ENCODE data around the gene LAMTOR5.
"Not testable (repeated sequence)": the region's sequence is repeated elsewhere in the genome, so short reads cannot be mapped to it uniquely, and the experiment has no call there.

The LAMTOR5 gene

GRCh38 chr1:110436635-110437034, 29.1 kb upstream of the LAMTOR5 start:
- H3K4me3 Mint-ChIP-seq = no peak overlapping the region
- H3K27ac Mint-ChIP-seq = no peak overlapping the region
- no peaks in the 10 kb centered on the region for H3K27me3 Mint-ChIP-seq
- no peaks in the 10 kb centered on the region for H3K4me1 Mint-ChIP-seq
- no peaks in the 10 kb centered on the region for H3K9me3 Mint-ChIP-seq
- H3K36me3 Mint-ChIP-seq = no peaks in the 10 kb centered on the region

- no peaks in the 10 kb centered on the region for H3K36me3 Mint-ChIP-seq
- no peaks in the 10 kb centered on the region for H3K9me3 Mint-ChIP-seq
- H3K4me1 Mint-ChIP-seq = no peaks in the 10 kb centered on the region
- H3K4me3 Mint-ChIP-seq = no peak overlapping the region
- H3K27me3 Mint-ChIP-seq = no peaks in the 10 kb centered on the region
- H3K27ac Mint-ChIP-seq = no peak overlapping the region
Observed at GRCh38 chr1:110434946-110435345, 27.5 kb upstream of the LAMTOR5 start.

GRCh38 chr1:110433803-110434202, 26.3 kb upstream of the LAMTOR5 start:
- H3K36me3 Mint-ChIP-seq = no peaks in the 10 kb centered on the region
- H3K9me3 Mint-ChIP-seq = no peaks in the 10 kb centered on the region
- no peaks in the 10 kb centered on the region for H3K4me1 Mint-ChIP-seq
- H3K27ac Mint-ChIP-seq = no peak overlapping the region
- H3K4me3 Mint-ChIP-seq = no peak overlapping the region
- no peaks in the 10 kb centered on the region for H3K27me3 Mint-ChIP-seq

GRCh38 chr1:110433213-110433612, 25.7 kb upstream of the LAMTOR5 start:
- H3K4me1 Mint-ChIP-seq = no peaks in the 10 kb centered on the region
- H3K9me3 Mint-ChIP-seq = no peaks in the 10 kb centered on the region
- H3K27me3 Mint-ChIP-seq = no peaks in the 10 kb centered on the region
- no peak overlapping the region for H3K27ac Mint-ChIP-seq
- no peaks in the 10 kb centered on the region for H3K36me3 Mint-ChIP-seq
- H3K4me3 Mint-ChIP-seq = no peak overlapping the region

- no peak overlapping the region for H3K27ac Mint-ChIP-seq
- H3K4me3 Mint-ChIP-seq = no peak overlapping the region
- no peaks in the 10 kb centered on the region for H3K4me1 Mint-ChIP-seq
- H3K27me3 Mint-ChIP-seq = no peaks in the 10 kb centered on the region
- no peaks in the 10 kb centered on the region for H3K9me3 Mint-ChIP-seq
- no peaks in the 10 kb centered on the region for H3K36me3 Mint-ChIP-seq
Observed at GRCh38 chr1:110430901-110431300, 23.4 kb upstream of the LAMTOR5 start.

GRCh38 chr1:110430366-110430765, 22.9 kb upstream of the LAMTOR5 start:
- Mint-ChIP-seq H3K27ac (no peak overlapping the region), H3K36me3 (no peaks in the 10 kb centered on the region), H3K4me3 (no peak overlapping the region), H3K4me1 (no peaks in the 10 kb centered on the region), H3K9me3 (no peaks in the 10 kb centered on the region), H3K27me3 (no peaks in the 10 kb centered on the region)

GRCh38 chr1:110428946-110429345, 21.5 kb upstream of the LAMTOR5 start:
- Mint-ChIP-seq H3K27ac (no peak overlapping the region), H3K27me3 (no peaks in the 10 kb centered on the region), H3K36me3 (no peaks in the 10 kb centered on the region), H3K4me3 (no peak overlapping the region), H3K9me3 (no peaks in the 10 kb centered on the region), H3K4me1 (no peaks in the 10 kb centered on the region)

GRCh38 chr1:110426854-110427253, 19.4 kb upstream of the LAMTOR5 start:
- no peaks in the 10 kb centered on the region for H3K9me3 Mint-ChIP-seq
- no peaks in the 10 kb centered on the region for H3K27me3 Mint-ChIP-seq
- no peaks in the 10 kb centered on the region for H3K36me3 Mint-ChIP-seq
- no peak overlapping the region for H3K4me3 Mint-ChIP-seq
- no peaks in the 10 kb centered on the region for H3K4me1 Mint-ChIP-seq
- H3K27ac Mint-ChIP-seq = no peak overlapping the region

- no peaks in the 10 kb centered on the region for H3K36me3 Mint-ChIP-seq
- no peak overlapping the region for H3K4me3 Mint-ChIP-seq
- H3K4me1 Mint-ChIP-seq = no peaks in the 10 kb centered on the region
- H3K9me3 Mint-ChIP-seq = no peaks in the 10 kb centered on the region
- no peaks in the 10 kb centered on the region for H3K27me3 Mint-ChIP-seq
- no peak overlapping the region for H3K27ac Mint-ChIP-seq
Observed at GRCh38 chr1:110425612-110426152, 18.2 kb upstream of the LAMTOR5 start.

- no peak overlapping the region for H3K4me3 Mint-ChIP-seq
- H3K27ac Mint-ChIP-seq = no peak overlapping the region
- H3K4me1 Mint-ChIP-seq = no peaks in the 10 kb centered on the region
- H3K9me3 Mint-ChIP-seq = no peaks in the 10 kb centered on the region
- no peaks in the 10 kb centered on the region for H3K36me3 Mint-ChIP-seq
- no peaks in the 10 kb centered on the region for H3K27me3 Mint-ChIP-seq
Observed at GRCh38 chr1:110424699-110425611, 17.5 kb upstream of the LAMTOR5 start.

GRCh38 chr1:110420874-110421793, 13.6 kb upstream of the LAMTOR5 start:
- Mint-ChIP-seq H3K9me3 (no peaks in the 10 kb centered on the region), H3K4me1 (no peaks in the 10 kb centered on the region)

GRCh38 chr1:110420023-110420662, 12.6 kb upstream of the LAMTOR5 start:
- H3K4me3 Mint-ChIP-seq = no peak overlapping the region
- H3K27ac Mint-ChIP-seq = no peak overlapping the region
- no peaks in the 10 kb centered on the region for H3K36me3 Mint-ChIP-seq
- H3K27me3 Mint-ChIP-seq = no peaks in the 10 kb centered on the region
- no peaks in the 10 kb centered on the region for H3K9me3 Mint-ChIP-seq
- no peaks in the 10 kb centered on the region for H3K4me1 Mint-ChIP-seq

More at GRCh38 chr1:110420874-110421793, 13.6 kb upstream of the LAMTOR5 start:
- H3K4me3 Mint-ChIP-seq = no peak overlapping the region
- no peaks in the 10 kb centered on the region for H3K27me3 Mint-ChIP-seq
- H3K36me3 Mint-ChIP-seq = no peaks in the 10 kb centered on the region
- no peak overlapping the region for H3K27ac Mint-ChIP-seq

GRCh38 chr1:110418729-110419128, 11.2 kb upstream of the LAMTOR5 start:
- H3K4me3 Mint-ChIP-seq = no peak overlapping the region

GRCh38 chr1:110413045-110413444, 5.6 kb upstream of the LAMTOR5 start:
- not testable (repeated sequence) for H3K36me3 Mint-ChIP-seq, H3K4me3 Mint-ChIP-seq, H3K27ac Mint-ChIP-seq, H3K9me3 Mint-ChIP-seq, H3K27me3 Mint-ChIP-seq
- peaks cover 18% of the 10 kb centered on the region for H3K4me1 Mint-ChIP-seq

More at GRCh38 chr1:110418729-110419128, 11.2 kb upstream of the LAMTOR5 start:
- Mint-ChIP-seq H3K4me1 (no peaks in the 10 kb centered on the region), H3K27ac (no peak overlapping the region), H3K27me3 (no peaks in the 10 kb centered on the region), H3K36me3 (no peaks in the 10 kb centered on the region), H3K9me3 (no peaks in the 10 kb centered on the region)

- H3K27ac Mint-ChIP-seq = no peak overlapping the region
- H3K27me3 Mint-ChIP-seq = no peaks in the 10 kb centered on the region
- H3K36me3 Mint-ChIP-seq = peaks cover under 1% of the 10 kb centered on the region
- H3K4me3 Mint-ChIP-seq = no peak overlapping the region
- H3K9me3 Mint-ChIP-seq = no peaks in the 10 kb centered on the region
- H3K4me1 Mint-ChIP-seq = peaks cover 22% of the 10 kb centered on the region
Observed at GRCh38 chr1:110412576-110412975, 5.1 kb upstream of the LAMTOR5 start.
